Stimulated activated CD8-positive, alpha-beta memory T cell treated with anti-CD3 and anti-CD28 coated beads, Interleukin-12 subunit alpha, Interleukin-12 subunit beta, amount 100 ng/mL, for 4 hours (primary cell): Measurements from ENCODE around the gene MRPL33.
"Not testable (repeated sequence)": the region's sequence is repeated elsewhere in the genome, so short reads cannot be mapped to it uniquely, and the experiment has no call there.

Source experiments
- DNase-seq: peaks from one replicate; pipeline ENCODE4 v3.0.0-alpha.2; 2020; ENCODE audit warnings: low read depth

Gene MRPL33

GRCh38 chr2:27741673-27742072, 29.8 kb upstream of the MRPL33 start:
- no peak for DNase-seq

GRCh38 chr2:27742571-27742970, 28.9 kb upstream of the MRPL33 start:
- DNase-seq = no peak

- DNase-seq = not testable (repeated sequence)
Measured at GRCh38 chr2:27745494-27745893, 26.0 kb upstream of the MRPL33 start.

- DNase-seq = no peak
Measured at GRCh38 chr2:27746325-27746724, 25.2 kb upstream of the MRPL33 start.

- DNase-seq = no peak
Measured at GRCh38 chr2:27747827-27748352, 23.6 kb upstream of the MRPL33 start.

GRCh38 chr2:27748803-27749554, 22.5 kb upstream of the MRPL33 start:
- DNase-seq = not testable (repeated sequence)

- DNase-seq = no peak
Measured at GRCh38 chr2:27751377-27751776, 20.1 kb upstream of the MRPL33 start.

GRCh38 chr2:27752551-27753237, 18.8 kb upstream of the MRPL33 start:
- DNase-seq = no peak

GRCh38 chr2:27754138-27754588, 17.4 kb upstream of the MRPL33 start:
- peak; percentile 36 for DNase-seq

GRCh38 chr2:27754831-27755230, 16.7 kb upstream of the MRPL33 start:
- no peak for DNase-seq

- no peak for DNase-seq
Measured at GRCh38 chr2:27756091-27756490, 15.4 kb upstream of the MRPL33 start.

- no peak for DNase-seq
Measured at GRCh38 chr2:27756544-27757498, 14.7 kb upstream of the MRPL33 start.

- DNase-seq = no peak
Measured at GRCh38 chr2:27762951-27763906, 8.3 kb upstream of the MRPL33 start.

GRCh38 chr2:27763907-27764267, 7.6 kb upstream of the MRPL33 start:
- DNase-seq = no peak

GRCh38 chr2:27764526-27764925, 7.0 kb upstream of the MRPL33 start:
- DNase-seq = not testable (repeated sequence)

GRCh38 chr2:27765621-27766286, 5.8 kb upstream of the MRPL33 start:
- peak; percentile 13 for DNase-seq

- no peak for DNase-seq
Measured at GRCh38 chr2:27766287-27766661, 5.2 kb upstream of the MRPL33 start.

GRCh38 chr2:27771202-27771547, 344 bp upstream of the MRPL33 start:
- no peak for DNase-seq

- no peak for DNase-seq
Measured at GRCh38 chr2:27772804-27773203, 1.3 kb downstream of the MRPL33 start.

- no peak for DNase-seq
Measured at GRCh38 chr2:27773959-27774358, 2.4 kb downstream of the MRPL33 start.

- DNase-seq = no peak
Measured at GRCh38 chr2:27776097-27776496, 4.6 kb downstream of the MRPL33 start.
